WTC11 (cell line): ENCODE measurements around the gene FBXO33. TPM values are rescaled to one million over a fixed set of nuclear protein-coding genes. Genes with fewer than 3 reads are reported as not detected.

ENCODE experiments used
- ATAC-seq: fragments of 200-7000 bp; cut with Tn5 transposase; 2 replicates; pipeline ENCODE4 v1.10.0; 2021; ENCODE audit warnings: mild to moderate bottlenecking, moderate library complexity
- CTCF ChIA-PET: fragments of 300-600 bp; sonication (Branson Sonifier 250); formaldehyde crosslinking; loops from one replicate; lab custom pipeline; 2021; ENCODE audit warnings: antibody characterized with exemption; lab: Charles Lee
- POLR2A ChIA-PET: fragments of 350-600 bp; sonication (Branson Sonifier 250); formaldehyde crosslinking; loops from one replicate; lab custom pipeline; 2021; ENCODE audit warnings: antibody characterized with exemption; lab: Charles Lee
- DNase-seq: peaks from one replicate; pipeline ENCODE4 v3.0.0; 2021; ENCODE audit warnings: low spot score
- H3K27ac Mint-ChIP-seq: 2 replicates; pipeline ENCODE4 v1.8.0; 2021; ENCODE audit warnings: mixed read lengths
- H3K27me3 Mint-ChIP-seq: 2 replicates; pipeline ENCODE4 v1.8.0; 2021; ENCODE audit warnings: low read depth, mild to moderate bottlenecking, moderate library complexity, mixed read lengths
- H3K36me3 Mint-ChIP-seq: 2 replicates; pipeline ENCODE4 v1.8.0; 2021; ENCODE audit warnings: mixed read lengths
- H3K4me1 Mint-ChIP-seq: 2 replicates; pipeline ENCODE4 v1.8.0; 2022; ENCODE audit warnings: mixed read lengths
- H3K4me3 Mint-ChIP-seq: 2 replicates; pipeline ENCODE4 v1.8.0; 2021; ENCODE audit warnings: mild to moderate bottlenecking, moderate library complexity, mixed read lengths
- H3K9me3 Mint-ChIP-seq: 2 replicates; pipeline ENCODE4 v1.8.0; 2021; ENCODE audit warnings: mixed read lengths
- AFF4 ChIP-seq: sonication (generic); formaldehyde crosslinking; IDR thresholded peaks from 2 replicates; pipeline ENCODE4 v1.8.1; 2023; ENCODE audit warnings: mild to moderate bottlenecking, missing genetic modification reagents, borderline replicate concordance
- AR ChIP-seq: fragments of 250-450 bp; sonication (Bioruptor Pico); IDR thresholded peaks from 2 replicates; pipeline ENCODE4 v1.9.0; 2021; ENCODE audit warnings: mild to moderate bottlenecking
- CDX4 ChIP-seq: fragments of 250-450 bp; sonication (Bioruptor Pico); IDR thresholded peaks from 2 replicates; pipeline ENCODE4 v1.9.0; 2021; ENCODE audit warnings: moderate library complexity, mild to moderate bottlenecking, inconsistent platforms, borderline replicate concordance
- E2F1 ChIP-seq: sonication (generic); formaldehyde crosslinking; IDR thresholded peaks from 2 replicates; pipeline ENCODE4 v1.8.0; 2022; ENCODE audit warnings: mild to moderate bottlenecking, missing genetic modification reagents
- EMX1 ChIP-seq: fragments of 250-450 bp; sonication (Bioruptor Pico); IDR thresholded peaks from 2 replicates; pipeline ENCODE4 v1.8.0; 2021; ENCODE audit warnings: mild to moderate bottlenecking
- GABPB1 ChIP-seq: sonication (generic); formaldehyde crosslinking; IDR thresholded peaks from 2 replicates; pipeline ENCODE4 v1.8.1; 2023; ENCODE audit warnings: mild to moderate bottlenecking, missing genetic modification reagents
- HMGA2 ChIP-seq: fragments of 250-450 bp; sonication (Bioruptor Pico); IDR thresholded peaks from 2 replicates; pipeline ENCODE4 v1.4.0; 2021; ENCODE audit warnings: mild to moderate bottlenecking, moderate library complexity
- MYBL2 ChIP-seq: sonication (generic); formaldehyde crosslinking; IDR thresholded peaks from 2 replicates; pipeline ENCODE4 v1.8.1; 2023; ENCODE audit warnings: mild to moderate bottlenecking, moderate library complexity, missing genetic modification reagents
- NFE2L1 ChIP-seq: sonication (generic); formaldehyde crosslinking; IDR thresholded peaks from 2 replicates; pipeline ENCODE4 v1.8.1; 2023; ENCODE audit warnings: missing genetic modification reagents
- SOX15 ChIP-seq: fragments of 250-450 bp; sonication (Bioruptor Pico); IDR thresholded peaks from 2 replicates; pipeline ENCODE4 v1.9.0; 2021; ENCODE audit warnings: mild to moderate bottlenecking
- TP53 ChIP-seq: sonication (generic); formaldehyde crosslinking; IDR thresholded peaks from 2 replicates; pipeline ENCODE4 v1.8.1; 2023; ENCODE audit warnings: mild to moderate bottlenecking, missing genetic modification reagents
- ZNF281 ChIP-seq: sonication (generic); formaldehyde crosslinking; IDR thresholded peaks from 2 replicates; pipeline ENCODE4 v1.8.0; 2023; ENCODE audit warnings: mild to moderate bottlenecking, missing genetic modification reagents
- ZNF396 ChIP-seq: fragments of 250-450 bp; sonication (Bioruptor Pico); IDR thresholded peaks from 2 replicates; pipeline ENCODE4 v1.8.0; 2021; ENCODE audit warnings: mild to moderate bottlenecking, moderate library complexity, borderline replicate concordance
- ZNF423 ChIP-seq: fragments of 250-450 bp; sonication (Bioruptor Pico); IDR thresholded peaks from 2 replicates; pipeline ENCODE4 v2.1.2; 2022; ENCODE audit warnings: mild to moderate bottlenecking, moderate library complexity
- total RNA-seq: library from RNA; stranded (reverse); gene quantifications from 3 replicates; pipeline ENCODE4 v1.2.3, GENCODE V29; 2021

Gene FBXO33
- total RNA-seq, 1 experiment from 2014 or later, result 7.8 TPM

- DNase-seq (no peak), ATAC-seq (peak; percentile 46)
- Mint-ChIP-seq H3K4me1 (peaks cover 23% of the 10 kb centered on the region), H3K4me3 (no peak overlapping the region), H3K27me3 (no peaks in the 10 kb centered on the region), H3K9me3 (no peaks in the 10 kb centered on the region), H3K36me3 (no peaks in the 10 kb centered on the region), H3K27ac (peak overlapping the region; percentile 33; the same call in 1 of the 2 replicates)
- TF ChIP-seq CDX4 (CRISPR knock-in tag) (no peak), GABPB1 (CRISPR knock-in tag) (no peak), AR (CRISPR knock-in tag) (no peak), NFE2L1 (CRISPR knock-in tag) (no peak), ZNF423 (CRISPR knock-in tag) (no peak), TP53 (CRISPR knock-in tag) (no peak), AFF4 (no peak), HMGA2 (CRISPR knock-in tag) (no peak), SOX15 (CRISPR knock-in tag) (no peak), ZNF281 (no peak), ZNF396 (CRISPR knock-in tag) (no peak), E2F1 (no peak), MYBL2 (no peak)
- ChIA-PET CTCF (interaction anchor here (0.8 to 2.0 kb wide), 8 partner anchors 9 to 411 kb away, joined by 3 to 14 read pairs (median 4); no protein-coding TSS in a partner anchor), POLR2A (no interaction called here)
Measured at GRCh38 chr14:39426605-39427004, 5.6 kb downstream of the FBXO33 start.

- H3K36me3 Mint-ChIP-seq, result no peaks in the 10 kb centered on the region
- no peak overlapping the region for H3K27ac Mint-ChIP-seq
- CTCF ChIA-PET, result interaction anchor here (0.8 to 2.0 kb wide), 8 partner anchors 8 to 411 kb away, joined by 3 to 14 read pairs (median 4); no protein-coding TSS in a partner anchor
- peaks cover 20% of the 10 kb centered on the region for H3K4me1 Mint-ChIP-seq
- ATAC-seq (no peak), DNase-seq (no peak)
- POLR2A ChIA-PET, result no interaction called here
- no peak overlapping the region for H3K4me3 Mint-ChIP-seq
- H3K27me3 Mint-ChIP-seq, result no peaks in the 10 kb centered on the region
- TF ChIP-seq EMX1 (CRISPR knock-in tag) (no peak), HMGA2 (CRISPR knock-in tag) (peak; percentile 95)
- H3K9me3 Mint-ChIP-seq, result no peaks in the 10 kb centered on the region
Measured at GRCh38 chr14:39425947-39426346, 6.3 kb downstream of the FBXO33 start.
